ENCODE data around the gene XCL1. TPM values are rescaled to one million over a fixed set of nuclear protein-coding genes. Genes with fewer than 3 reads are reported as not detected.
A peak's percentile ranks its signal among the peaks of the same experiment; 100 is the strongest.
"Not testable (repeated sequence)": the region's sequence is repeated elsewhere in the genome, so short reads cannot be mapped to it uniquely, and the experiment has no call there.

The XCL1 gene
- total and polyA plus RNA-seq, 12 donors = 0.07 to 2.3 (median 0.39) TPM; not detected in 2

DNA sequence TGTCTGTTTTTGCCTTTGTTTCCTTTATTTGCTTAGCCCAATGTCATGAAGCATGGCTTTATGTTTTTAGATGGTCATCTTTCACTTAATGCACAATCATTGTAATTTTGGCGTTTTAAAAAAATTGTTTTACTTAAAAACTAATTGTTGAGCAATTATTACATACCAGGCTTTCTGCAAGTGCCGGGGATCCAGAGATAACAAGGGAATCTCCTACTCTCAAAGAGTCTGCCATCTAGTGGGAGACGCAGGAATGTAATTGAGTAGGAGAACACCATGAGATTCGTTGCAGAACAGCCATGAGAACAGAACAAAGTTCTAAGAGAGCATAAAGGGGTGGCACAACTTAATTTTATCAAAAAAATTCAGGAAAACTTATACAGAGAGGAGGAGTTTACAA, 2.2 kb upstream of the XCL1 start:
- H3K9me3 ChIP-seq, H3K27me3 ChIP-seq, H3K27ac ChIP-seq, H3K4me1 ChIP-seq, H3K4me3 ChIP-seq, H3K36me3 ChIP-seq: not testable (repeated sequence)
- intact Hi-C loops (cut with DNase I) = loop anchor here in 9 of 10 donors (2.0 to 10.0 kb wide), 6 partner anchors 135 to 237 kb away; no protein-coding TSS in a partner anchor
- TF ChIP-seq, protein P1, sequence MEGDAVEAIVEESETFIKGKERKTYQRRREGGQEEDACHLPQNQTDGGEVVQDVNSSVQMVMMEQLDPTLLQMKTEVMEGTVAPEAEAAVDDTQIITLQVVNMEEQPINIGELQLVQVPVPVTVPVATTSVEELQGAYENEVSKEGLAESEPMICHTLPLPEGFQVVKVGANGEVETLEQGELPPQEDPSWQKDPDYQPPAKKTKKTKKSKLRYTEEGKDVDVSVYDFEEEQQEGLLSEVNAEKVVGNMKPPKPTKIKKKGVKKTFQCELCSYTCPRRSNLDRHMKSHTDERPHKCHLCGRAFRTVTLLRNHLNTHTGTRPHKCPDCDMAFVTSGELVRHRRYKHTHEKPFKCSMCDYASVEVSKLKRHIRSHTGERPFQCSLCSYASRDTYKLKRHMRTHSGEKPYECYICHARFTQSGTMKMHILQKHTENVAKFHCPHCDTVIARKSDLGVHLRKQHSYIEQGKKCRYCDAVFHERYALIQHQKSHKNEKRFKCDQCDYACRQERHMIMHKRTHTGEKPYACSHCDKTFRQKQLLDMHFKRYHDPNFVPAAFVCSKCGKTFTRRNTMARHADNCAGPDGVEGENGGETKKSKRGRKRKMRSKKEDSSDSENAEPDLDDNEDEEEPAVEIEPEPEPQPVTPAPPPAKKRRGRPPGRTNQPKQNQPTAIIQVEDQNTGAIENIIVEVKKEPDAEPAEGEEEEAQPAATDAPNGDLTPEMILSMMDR (IDR thresholded peaks at IDR 0.05) = peak in 8 of 9 donors; percentile 30 to 57 (median 45)
- DNase-seq (peak in 1 of 2 donors; percentile 13), ATAC-seq (peak in 2 of 8 donors; percentile 51 to 82)
- WGBS, 2 donors = 3 to 8% methylated on average over 3 to 4 of the region's 4 CpGs

GRCh38 chr1:168578531-168579185, 2.3 kb downstream of the XCL1 start:
- not testable (repeated sequence) for ATAC-seq, H3K27me3 ChIP-seq, H3K4me1 ChIP-seq, H3K36me3 ChIP-seq, H3K27ac ChIP-seq, DNase-seq, H3K9me3 ChIP-seq
- 36 to 48% methylated on average over 2 of the region's 2 CpGs for whole genome bisulfite sequencing, 2 donors
- H3K4me3 ChIP-seq = peak overlapping the region in 1 of 10 donors; percentile 27
- intact Hi-C loops (cut with DNase I) = loop anchor here in 3 of 10 donors (5.0 to 10.0 kb wide), 2 partner anchors 141 to 144 kb away; no protein-coding TSS in a partner anchor

DNA sequence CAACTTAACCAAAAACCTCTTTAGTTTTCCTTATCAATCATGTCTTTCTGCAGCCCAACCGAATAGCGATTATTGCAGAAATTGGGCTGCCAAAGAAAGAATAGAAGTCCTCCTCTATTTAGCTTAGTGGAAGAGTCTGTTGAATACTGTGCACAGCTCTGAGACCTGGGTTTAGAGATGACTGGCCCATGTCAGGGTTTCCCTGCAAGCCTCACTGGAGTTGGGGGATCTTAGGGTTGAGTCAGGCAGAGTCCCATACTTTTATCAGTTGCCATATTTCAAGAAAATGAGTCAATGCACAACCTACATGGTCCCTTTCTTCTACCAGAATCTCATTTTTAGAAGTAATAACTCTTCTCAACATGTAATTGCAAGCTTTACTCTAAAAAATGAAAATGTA, 3.9 kb downstream of the XCL1 start:
- ATAC-seq; DNase-seq; H3K4me1 ChIP-seq; H3K9me3 ChIP-seq; H3K4me3 ChIP-seq; intact Hi-C loops (cut with DNase I); H3K27ac ChIP-seq; H3K27me3 ChIP-seq; H3K36me3 ChIP-seq: not testable (repeated sequence)
- 90 to 96% methylated on average over 2 of the region's 2 CpGs for WGBS, 2 donors

GRCh38 chr1:168580991-168581390, 4.6 kb downstream of the XCL1 start:
- intact Hi-C loops (cut with DNase I); H3K27ac ChIP-seq; ATAC-seq; H3K27me3 ChIP-seq; H3K36me3 ChIP-seq; H3K4me3 ChIP-seq; H3K9me3 ChIP-seq; DNase-seq: not testable (repeated sequence)
- H3K4me1 ChIP-seq = peaks cover 0 to 14% (median 6%) of the 10 kb centered on the region in 9 donors
- 74 to 75% methylated on average over 7 of the region's 7 CpGs for WGBS, 2 donors

GRCh38 chr1:168581817-168582572, 5.6 kb downstream of the XCL1 start:
- no peaks in the 10 kb centered on the region for H3K36me3 ChIP-seq
- 89 to 91% methylated on average over 4 of the region's 4 CpGs for WGBS, 2 donors
- H3K9me3 ChIP-seq = no peaks in the 10 kb centered on the region
- TF ChIP-seq, protein P1 (IDR thresholded peaks at IDR 0.05) = no peak
- no peak overlapping the region for H3K4me3 ChIP-seq
- intact Hi-C loops (cut with DNase I) = no loop called here
- no peaks in the 10 kb centered on the region for H3K27me3 ChIP-seq
- DNase-seq = no peak
- ATAC-seq = no peak
- peaks cover 0 to 16% (median 6%) of the 10 kb centered on the region in 9 donors for H3K4me1 ChIP-seq
- no peak overlapping the region for H3K27ac ChIP-seq
